AG09309 (cell line): ENCODE measurements around the gene FLNC.

Experiments
- DNase-seq: peaks from one replicate; pipeline ENCODE4 v3.0.0-alpha.2; 2010; ENCODE audit warnings: low read depth
- H3K4me3 ChIP-seq: 2 replicates; pipeline ENCODE4 v1.5.1; 2011; ENCODE audit warnings: mild to moderate bottlenecking, low read depth, low read length, moderate library complexity; ENCODE audit not compliant: control insufficient read depth
- TF ChIP-seq, protein P1 (sequence below): IDR thresholded peaks from 2 replicates; pipeline ENCODE4 v1.5.1; 2011; ENCODE audit warnings: mild to moderate bottlenecking, low read depth, low read length, inconsistent platforms; ENCODE audit not compliant: insufficient read depth, control insufficient read depth; ENCODE audit errors: missing control alignments

Gene FLNC

DNA sequence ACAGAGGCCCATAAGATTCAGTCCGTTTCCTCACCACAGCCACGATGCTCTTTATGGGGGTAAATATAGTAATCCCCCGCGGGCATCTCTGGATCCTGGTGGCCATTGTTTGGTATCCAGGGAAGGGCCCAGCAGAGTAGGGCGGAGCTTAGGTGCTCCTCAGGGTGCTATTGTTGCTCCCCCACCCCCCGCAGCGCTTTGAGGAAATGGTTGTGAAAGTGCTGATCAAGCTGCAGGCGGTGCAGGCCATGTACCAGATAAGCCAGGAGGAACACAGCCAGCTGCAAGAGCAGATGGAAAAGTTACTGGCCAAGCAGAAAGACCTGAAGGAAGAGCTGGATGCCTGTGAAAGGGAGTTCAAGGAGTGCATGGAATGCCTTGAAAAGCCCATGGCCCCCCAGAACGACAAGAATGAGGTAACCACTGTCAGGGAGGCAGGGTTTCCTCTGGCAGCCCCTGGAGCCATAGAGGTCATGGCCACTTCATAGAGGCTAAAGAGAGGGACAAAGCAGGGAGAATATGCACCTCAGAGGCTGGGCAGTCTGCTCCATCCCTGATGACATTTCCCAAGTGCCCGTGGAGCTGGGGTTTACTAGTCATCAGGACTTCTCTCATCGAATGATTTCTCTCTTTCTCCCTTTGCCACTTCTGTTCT, 17.6 kb upstream of the FLNC start:
- H3K4me3 ChIP-seq: no peak overlapping the region
- no peak for DNase-seq

DNA sequence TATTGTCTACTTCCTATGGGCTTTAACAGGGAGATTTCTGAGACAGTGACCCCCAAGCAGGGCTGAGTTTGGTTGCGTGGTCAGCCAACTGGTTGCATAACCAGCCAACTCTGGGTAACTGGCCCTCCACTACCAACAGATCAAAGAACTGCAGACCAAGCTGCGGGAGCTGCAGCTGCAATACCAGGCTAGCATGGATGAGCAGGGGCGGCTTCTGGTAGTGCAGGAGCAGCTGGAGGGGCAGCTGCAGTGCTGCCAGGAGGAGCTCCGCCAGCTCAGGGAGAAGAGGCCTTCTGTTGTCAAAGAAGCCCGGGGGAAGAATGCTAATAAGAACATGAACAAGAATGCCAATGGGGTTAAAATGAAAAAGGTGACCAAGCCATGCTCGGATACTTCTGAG, 15.7 kb upstream of the FLNC start:
- TF ChIP-seq, protein P1, sequence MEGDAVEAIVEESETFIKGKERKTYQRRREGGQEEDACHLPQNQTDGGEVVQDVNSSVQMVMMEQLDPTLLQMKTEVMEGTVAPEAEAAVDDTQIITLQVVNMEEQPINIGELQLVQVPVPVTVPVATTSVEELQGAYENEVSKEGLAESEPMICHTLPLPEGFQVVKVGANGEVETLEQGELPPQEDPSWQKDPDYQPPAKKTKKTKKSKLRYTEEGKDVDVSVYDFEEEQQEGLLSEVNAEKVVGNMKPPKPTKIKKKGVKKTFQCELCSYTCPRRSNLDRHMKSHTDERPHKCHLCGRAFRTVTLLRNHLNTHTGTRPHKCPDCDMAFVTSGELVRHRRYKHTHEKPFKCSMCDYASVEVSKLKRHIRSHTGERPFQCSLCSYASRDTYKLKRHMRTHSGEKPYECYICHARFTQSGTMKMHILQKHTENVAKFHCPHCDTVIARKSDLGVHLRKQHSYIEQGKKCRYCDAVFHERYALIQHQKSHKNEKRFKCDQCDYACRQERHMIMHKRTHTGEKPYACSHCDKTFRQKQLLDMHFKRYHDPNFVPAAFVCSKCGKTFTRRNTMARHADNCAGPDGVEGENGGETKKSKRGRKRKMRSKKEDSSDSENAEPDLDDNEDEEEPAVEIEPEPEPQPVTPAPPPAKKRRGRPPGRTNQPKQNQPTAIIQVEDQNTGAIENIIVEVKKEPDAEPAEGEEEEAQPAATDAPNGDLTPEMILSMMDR: no peak
- DNase-seq: no peak
- H3K4me3 ChIP-seq: no peak overlapping the region

More for the DNA sequence above, 17.6 kb upstream of the FLNC start:
- TF ChIP-seq, protein P1: no peak

DNA sequence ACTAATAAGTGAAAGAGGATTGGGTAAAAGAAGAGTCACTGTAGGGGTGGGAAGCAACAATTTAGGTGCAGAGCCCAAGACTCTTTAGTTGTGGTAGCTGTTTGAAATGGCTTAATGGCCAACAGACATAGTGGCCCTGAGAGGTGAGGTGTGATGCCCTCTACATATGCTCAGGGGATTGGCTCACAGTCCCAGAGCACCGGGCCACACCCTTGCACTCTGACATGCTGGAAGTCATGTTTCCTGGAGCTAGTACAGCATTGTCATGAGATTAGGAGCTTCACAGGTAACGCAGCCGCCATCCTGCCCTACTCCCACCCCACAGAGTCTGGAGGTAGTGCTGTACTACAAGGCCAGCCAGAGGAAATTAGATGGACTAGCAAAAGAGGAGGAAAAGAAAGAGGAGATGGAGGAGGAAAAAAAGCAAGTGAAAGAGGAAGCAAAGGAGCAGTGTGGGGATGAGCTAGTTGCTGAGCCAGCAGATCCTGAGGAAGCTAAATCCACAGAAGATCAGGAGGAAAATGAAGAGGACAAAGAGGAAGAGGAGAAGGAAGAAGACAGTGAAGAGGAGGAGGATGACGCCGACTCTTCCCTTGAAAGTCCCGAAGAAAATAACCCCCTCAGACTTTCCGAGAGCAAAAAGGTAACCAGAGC, 14.8 kb upstream of the FLNC start:
- TF ChIP-seq, protein P1: no peak
- DNase-seq: no peak
- no peak overlapping the region for H3K4me3 ChIP-seq

DNA sequence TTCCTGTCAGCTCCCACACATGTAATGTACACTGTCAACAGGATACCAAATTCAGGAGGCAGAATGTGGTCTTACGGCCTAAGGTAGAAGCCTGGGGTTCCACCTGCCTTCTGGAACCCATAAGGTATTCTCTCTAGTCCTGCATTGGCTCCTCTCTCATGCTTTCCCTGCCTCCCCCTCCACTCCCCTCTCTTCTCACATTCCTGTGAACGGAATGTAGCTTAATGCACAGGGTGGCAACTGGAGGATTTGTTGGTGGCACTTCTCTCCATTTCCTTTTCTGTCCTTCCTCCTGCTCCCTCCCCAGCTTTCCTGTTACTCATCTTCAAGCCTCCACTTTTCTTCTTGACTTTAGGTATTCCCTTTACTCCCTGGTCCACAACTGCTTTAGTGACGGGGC, 11.5 kb upstream of the FLNC start:
- TF ChIP-seq, protein P1: no peak
- no peak for DNase-seq
- H3K4me3 ChIP-seq: no peak overlapping the region

DNA sequence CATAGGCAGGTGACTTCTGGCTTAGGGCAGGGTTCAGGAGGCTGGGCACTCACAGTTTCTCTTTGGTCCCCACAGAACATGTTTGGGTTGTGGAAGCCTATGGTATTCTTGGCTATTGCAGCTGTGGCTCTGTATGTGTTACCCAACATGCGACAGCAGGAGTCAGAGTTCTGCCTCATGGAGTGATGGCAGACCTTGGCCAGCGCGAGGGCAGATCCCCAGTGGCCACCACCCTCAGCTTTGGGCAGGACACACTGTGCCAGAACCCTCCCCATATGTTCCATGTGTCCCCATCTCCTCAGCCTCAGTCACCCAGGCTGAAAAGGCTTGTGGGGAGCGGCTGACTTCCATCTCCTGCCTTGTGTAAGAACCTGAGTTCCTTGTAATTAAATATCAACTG, 8.5 kb upstream of the FLNC start:
- no peak for DNase-seq
- TF ChIP-seq, protein P1: no peak
- H3K4me3 ChIP-seq: no peak overlapping the region

DNA sequence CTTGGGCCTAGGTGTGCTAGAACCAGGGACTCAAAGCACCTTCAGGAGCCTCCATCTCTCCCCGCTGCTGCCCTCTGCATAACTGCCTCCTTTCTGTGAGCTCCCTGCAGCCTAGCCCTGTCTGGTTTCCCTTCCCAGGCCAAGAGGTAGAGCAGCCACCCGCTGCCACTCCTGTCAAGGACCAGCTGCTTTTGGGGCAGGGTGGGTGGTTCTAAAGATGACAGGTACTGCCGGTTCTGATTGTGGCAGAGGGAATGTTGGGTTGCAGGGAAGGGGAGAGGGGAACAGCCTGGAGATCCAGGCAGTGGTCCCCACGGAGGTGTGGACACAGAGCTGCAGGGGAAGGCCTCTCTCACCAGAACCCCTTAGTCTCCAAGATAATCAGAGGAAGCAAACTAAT, 3.7 kb upstream of the FLNC start:
- H3K4me3 ChIP-seq: no peak overlapping the region
- DNase-seq: no peak
- TF ChIP-seq, protein P1: no peak
